CD4-positive, CD25-positive, alpha-beta regulatory T cell (primary cell): ENCODE measurements around the gene BCL6B. TPM values are rescaled to one million over a fixed set of nuclear protein-coding genes. Genes with fewer than 3 reads are reported as not detected.
"Not testable (repeated sequence)": the region's sequence is repeated elsewhere in the genome, so short reads cannot be mapped to it uniquely, and the experiment has no call there.

Experiments used
- ATAC-seq, 2 donors: fragments of 150-1000 bp; cut with Tn5 transposase; one replicate each; pipeline ENCODE4 v1.10.0; 2021; ENCODE audit warnings: low read depth in 2 of 2, moderate number of reproducible peaks in 2 of 2, moderate library complexity in 1 of 2
- DNase-seq, 3 donors: peaks; one replicate each; pipeline versions ENCODE4 v3.0.0 to v3.0.0-alpha.2; 2012 to 2022; ENCODE audit warnings: mixed read lengths in 1 of 3
- H3K27ac ChIP-seq: one replicate; pipeline ENCODE4 v1.7.0; 2013; ENCODE audit warnings: mild to moderate bottlenecking, low read length; ENCODE audit not compliant: insufficient read depth, poor library complexity, severe bottlenecking
- H3K27me3 ChIP-seq: one replicate; pipeline ENCODE4 v1.7.0; 2013; ENCODE audit warnings: low read length; ENCODE audit not compliant: control insufficient read depth, insufficient read depth
- H3K36me3 ChIP-seq: one replicate; pipeline ENCODE4 v1.7.0; 2013; ENCODE audit warnings: mild to moderate bottlenecking, low read length, moderate library complexity; ENCODE audit not compliant: control insufficient read depth, insufficient read depth
- H3K4me1 ChIP-seq: 2 replicates; pipeline ENCODE4 v1.7.0; 2013; ENCODE audit warnings: mild to moderate bottlenecking, low read length; ENCODE audit not compliant: insufficient read depth, control insufficient read depth, poor library complexity, severe bottlenecking
- H3K4me3 ChIP-seq: one replicate; pipeline ENCODE4 v1.7.0; 2013; ENCODE audit warnings: low read depth, mild to moderate bottlenecking, low read length, moderate library complexity
- H3K9me3 ChIP-seq, 2 experiments: 1 replicate in 1 of 2; 2 replicates in 1 of 2; pipeline ENCODE4 v1.7.0; 2013; ENCODE audit warnings: low read length in 2 of 2, mild to moderate bottlenecking in 1 of 2, moderate library complexity in 1 of 2; ENCODE audit not compliant: control insufficient read depth in 2 of 2
- H3K27ac Mint-ChIP-seq, 3 donors: one replicate each; pipeline ENCODE4 v1.8.0; 2020 to 2022; ENCODE audit warnings: mild to moderate bottlenecking in 3 of 3, mixed read lengths in 3 of 3, moderate library complexity in 2 of 3
- H3K27me3 Mint-ChIP-seq: one replicate; pipeline ENCODE4 v1.8.0; 2022; ENCODE audit warnings: mild to moderate bottlenecking, mixed read lengths
- H3K36me3 Mint-ChIP-seq: one replicate; pipeline ENCODE4 v1.8.0; 2020; ENCODE audit warnings: mixed read lengths
- H3K4me1 Mint-ChIP-seq, 4 donors: one replicate each; pipeline ENCODE4 v1.8.0; 2020 to 2022; ENCODE audit warnings: mixed read lengths in 4 of 4, mild to moderate bottlenecking in 1 of 4
- H3K4me3 Mint-ChIP-seq, 4 donors: one replicate each; pipeline ENCODE4 v1.8.0; 2020 to 2022; ENCODE audit warnings: mild to moderate bottlenecking in 4 of 4, mixed read lengths in 4 of 4, moderate library complexity in 3 of 4
- H3K9me3 Mint-ChIP-seq, 7 donors: one replicate each; pipeline ENCODE4 v1.8.0; 2020 to 2022; ENCODE audit warnings: mixed read lengths in 7 of 7, mild to moderate bottlenecking in 3 of 7, moderate library complexity in 2 of 7
- polyA plus RNA-seq, 4 donors: library from polyadenylated mRNA; unstranded; fragments of 300-500 nt; fragmentation: Illumina TruSeq; gene quantifications; one replicate each; pipeline ENCODE4 v1.2.3, GENCODE V29; 2021
- total RNA-seq: library from RNA; stranded (reverse); gene quantifications from one replicate; pipeline ENCODE4 v1.2.3, GENCODE V29; 2022

The BCL6B gene
- total RNA-seq (0.42 TPM), polyA plus RNA-seq (not detected)

- H3K36me3 Mint-ChIP-seq = no peaks in the 10 kb centered on the region
- H3K27ac Mint-ChIP-seq = peak within 1 kb of the TSS; percentile 83 to 86 (median 86)
- DNase-seq (no peak), ATAC-seq (no peak)
- Histone ChIP-seq H3K4me1 (peaks cover 25% of the 10 kb centered on the region), H3K36me3 (no peaks in the 10 kb centered on the region), H3K4me3 (peak within 1 kb of the TSS; percentile 37), H3K27ac (peak within 1 kb of the TSS; percentile 67), H3K9me3 (no peaks in the 10 kb centered on the region), H3K27me3 (no peaks in the 10 kb centered on the region)
- H3K9me3 Mint-ChIP-seq = peaks cover 0 to under 1% (median 0%) of the 10 kb centered on the region in 7 donors
- peak within 1 kb of the TSS; percentile 70 to 88 (median 84) for H3K4me3 Mint-ChIP-seq
- H3K27me3 Mint-ChIP-seq = peaks cover 7% of the 10 kb centered on the region
- H3K4me1 Mint-ChIP-seq = peaks cover 0 to 36% (median 20%) of the 10 kb centered on the region in 4 donors
Observed at GRCh38 chr17:7022781-7023571, at the start of gene BCL6B. Gene BCL6B (plus strand): TSS chr17:7023050. CDS start chr17:7023672, 622 bp downstream.

- not testable (repeated sequence) for H3K27ac ChIP-seq, H3K9me3 ChIP-seq, H3K4me1 ChIP-seq, DNase-seq, H3K9me3 Mint-ChIP-seq, H3K36me3 Mint-ChIP-seq, H3K4me1 Mint-ChIP-seq, H3K27ac Mint-ChIP-seq, H3K36me3 ChIP-seq, H3K4me3 ChIP-seq, H3K27me3 ChIP-seq, ATAC-seq, H3K27me3 Mint-ChIP-seq, H3K4me3 Mint-ChIP-seq
Observed at GRCh38 chr17:6979440-6979839, 43.4 kb upstream of the BCL6B start.

DNA sequence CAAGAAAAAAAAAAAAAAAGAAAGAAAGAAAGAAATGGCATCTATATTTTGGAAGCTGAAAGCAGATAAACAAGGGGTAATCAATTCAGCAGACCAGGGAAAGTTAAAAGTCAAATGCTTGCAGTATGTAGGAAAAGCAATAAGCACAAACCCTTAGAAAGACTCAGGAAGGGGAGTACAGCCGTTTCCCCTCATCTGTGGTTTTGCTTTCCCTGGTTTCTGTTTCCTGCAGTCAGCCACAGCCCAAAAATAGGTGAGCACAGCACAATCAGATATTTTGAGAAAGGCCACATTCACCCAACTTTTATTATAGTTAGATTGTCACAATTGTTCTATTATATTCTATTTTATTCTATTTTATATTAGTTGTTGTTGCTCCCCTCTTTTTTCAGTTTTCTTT lies 41.4 kb upstream of the BCL6B start:
- H3K9me3 Mint-ChIP-seq = peaks cover 0 to 4% (median 0%) of the 10 kb centered on the region in 7 donors
- no peaks in the 10 kb centered on the region for H3K9me3 ChIP-seq
- no peak overlapping the region for H3K4me3 ChIP-seq
- H3K4me1 ChIP-seq = peaks cover 4% of the 10 kb centered on the region
- no peak overlapping the region for H3K4me3 Mint-ChIP-seq
- ATAC-seq (no peak), DNase-seq (peak in 1 of 3 donors; percentile 11)
- no peaks in the 10 kb centered on the region for H3K27me3 ChIP-seq
- H3K27ac Mint-ChIP-seq = peak overlapping the region in 1 of 3 donors; percentile 15
- H3K36me3 ChIP-seq = no peaks in the 10 kb centered on the region
- peaks cover 0 to 9% (median 2%) of the 10 kb centered on the region in 4 donors for H3K4me1 Mint-ChIP-seq
- H3K27ac ChIP-seq = no peak overlapping the region
- peaks cover 11% of the 10 kb centered on the region for H3K36me3 Mint-ChIP-seq
- H3K27me3 Mint-ChIP-seq = no peaks in the 10 kb centered on the region

DNA sequence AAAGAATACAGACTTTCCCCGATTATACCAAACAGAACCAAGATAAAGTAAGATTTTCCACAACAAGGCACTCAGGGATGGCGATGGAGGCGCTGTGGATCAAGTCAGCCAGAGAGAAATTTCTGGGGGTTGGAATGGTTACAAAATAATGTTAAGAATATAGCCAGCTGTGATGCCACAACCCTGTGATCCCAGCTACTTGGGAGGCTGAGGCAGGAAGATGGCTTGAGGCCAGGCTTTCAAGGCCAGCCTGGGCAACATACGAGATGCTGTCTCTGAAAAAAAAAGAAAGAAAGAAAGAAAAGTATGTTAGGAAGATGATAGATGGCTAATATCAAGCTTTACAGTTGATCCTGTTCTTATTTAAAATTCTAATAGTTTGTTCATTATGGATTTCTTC lies 37.6 kb upstream of the BCL6B start:
- H3K27ac ChIP-seq = no peak overlapping the region
- peaks cover 4% of the 10 kb centered on the region for H3K4me1 ChIP-seq
- H3K9me3 Mint-ChIP-seq = no peaks in the 10 kb centered on the region
- no peaks in the 10 kb centered on the region for H3K9me3 ChIP-seq
- DNase-seq = no peak
- H3K36me3 ChIP-seq = no peaks in the 10 kb centered on the region
- no peaks in the 10 kb centered on the region for H3K27me3 ChIP-seq
- no peak for ATAC-seq
- H3K4me3 ChIP-seq = no peak overlapping the region
- H3K36me3 Mint-ChIP-seq = peaks cover 5% of the 10 kb centered on the region
- H3K27me3 Mint-ChIP-seq = no peaks in the 10 kb centered on the region
- H3K4me3 Mint-ChIP-seq = no peak overlapping the region
- peaks cover 3 to 9% (median 5%) of the 10 kb centered on the region in 4 donors for H3K4me1 Mint-ChIP-seq
- peak overlapping the region in 1 of 3 donors; percentile 67 for H3K27ac Mint-ChIP-seq

GRCh38 chr17:6986676-6987075 lies 36.2 kb upstream of the BCL6B start:
- H3K9me3 ChIP-seq = no peaks in the 10 kb centered on the region
- H3K4me3 ChIP-seq = no peak overlapping the region
- ATAC-seq (no peak), DNase-seq (no peak)
- H3K9me3 Mint-ChIP-seq = no peaks in the 10 kb centered on the region
- no peak overlapping the region for H3K27ac Mint-ChIP-seq
- no peaks in the 10 kb centered on the region for H3K4me1 ChIP-seq
- H3K27me3 ChIP-seq = no peaks in the 10 kb centered on the region
- no peaks in the 10 kb centered on the region for H3K27me3 Mint-ChIP-seq
- H3K27ac ChIP-seq = no peak overlapping the region
- peaks cover 5% of the 10 kb centered on the region for H3K36me3 Mint-ChIP-seq
- H3K4me3 Mint-ChIP-seq = no peak overlapping the region
- no peaks in the 10 kb centered on the region for H3K36me3 ChIP-seq
- H3K4me1 Mint-ChIP-seq = peaks cover 0 to 6% (median 4%) of the 10 kb centered on the region in 4 donors

DNA sequence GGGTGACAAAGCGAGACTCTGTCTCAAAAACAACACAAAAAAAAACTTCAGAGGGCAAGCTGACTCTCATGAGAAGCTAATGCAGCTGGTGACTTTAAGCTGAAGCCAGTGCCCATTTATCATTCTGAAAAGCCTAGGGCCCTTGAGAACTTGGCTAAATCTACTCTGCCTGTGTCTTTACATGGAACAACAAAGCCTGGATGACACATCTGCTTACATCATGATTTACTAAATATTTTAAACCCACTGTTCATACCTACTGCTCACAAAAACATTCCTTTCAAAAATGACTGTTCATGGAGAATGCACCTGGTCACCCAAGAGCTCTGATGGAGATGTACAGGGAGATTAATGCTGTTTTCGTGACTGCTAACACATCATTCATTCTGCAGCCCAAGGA lies 33.1 kb upstream of the BCL6B start:
- peaks cover 5% of the 10 kb centered on the region for H3K36me3 Mint-ChIP-seq
- Histone ChIP-seq H3K27ac (no peak overlapping the region), H3K9me3 (no peaks in the 10 kb centered on the region), H3K4me1 (no peaks in the 10 kb centered on the region), H3K27me3 (no peaks in the 10 kb centered on the region), H3K36me3 (no peaks in the 10 kb centered on the region), H3K4me3 (no peak overlapping the region)
- H3K4me1 Mint-ChIP-seq = peaks cover 0 to 6% (median 2%) of the 10 kb centered on the region in 4 donors
- H3K27ac Mint-ChIP-seq = no peak overlapping the region
- no peak for DNase-seq
- no peak overlapping the region for H3K4me3 Mint-ChIP-seq
- H3K9me3 Mint-ChIP-seq = no peaks in the 10 kb centered on the region
- ATAC-seq = no peak
- no peaks in the 10 kb centered on the region for H3K27me3 Mint-ChIP-seq

GRCh38 chr17:6993613-6994056 lies 29.2 kb upstream of the BCL6B start:
- not testable (repeated sequence) for H3K4me3 Mint-ChIP-seq, H3K27ac ChIP-seq, H3K9me3 ChIP-seq, H3K4me1 Mint-ChIP-seq, H3K27me3 ChIP-seq, H3K4me1 ChIP-seq, H3K4me3 ChIP-seq, DNase-seq, H3K9me3 Mint-ChIP-seq, H3K27me3 Mint-ChIP-seq, ATAC-seq
- H3K36me3 ChIP-seq = peaks cover 13% of the 10 kb centered on the region
- H3K36me3 Mint-ChIP-seq = peaks cover 12% of the 10 kb centered on the region
- H3K27ac Mint-ChIP-seq = peak overlapping the region in 1 of 3 donors; percentile 9

GRCh38 chr17:6994118-6994598 lies 28.7 kb upstream of the BCL6B start:
- no peaks in the 10 kb centered on the region for H3K9me3 Mint-ChIP-seq
- Histone ChIP-seq H3K9me3 (no peaks in the 10 kb centered on the region), H3K36me3 (peaks cover 18% of the 10 kb centered on the region), H3K4me1 (no peaks in the 10 kb centered on the region), H3K27me3 (no peaks in the 10 kb centered on the region), H3K4me3 (no peak overlapping the region), H3K27ac (no peak overlapping the region)
- ATAC-seq = no peak
- no peaks in the 10 kb centered on the region for H3K27me3 Mint-ChIP-seq
- peaks cover 0 to 8% (median 4%) of the 10 kb centered on the region in 4 donors for H3K4me1 Mint-ChIP-seq
- H3K4me3 Mint-ChIP-seq = no peak overlapping the region
- H3K27ac Mint-ChIP-seq = peak overlapping the region in 1 of 3 donors; percentile 9
- peaks cover 12% of the 10 kb centered on the region for H3K36me3 Mint-ChIP-seq
- DNase-seq = no peak
